Upper lobe of right lung (tissue), 1 donor: ENCODE data around the gene IMMP2L. TPM values are rescaled to one million over a fixed set of nuclear protein-coding genes. Genes with fewer than 3 reads are reported as not detected.
"Not testable (repeated sequence)": the region's sequence is repeated elsewhere in the genome, so short reads cannot be mapped to it uniquely, and the experiment has no call there.

Experiments
- ATAC-seq: fragments of 200-7000 bp; cut with Tn5 transposase; one replicate; pipeline ENCODE4 v1.9.1; 2020; ENCODE audit warnings: mild to moderate bottlenecking, moderate library complexity
- DNase-seq: peaks from one replicate; pipeline ENCODE4 v3.0.0-alpha.2; 2020
- H3K27ac ChIP-seq: fragments of 200-600 bp; one replicate; pipeline ENCODE4 v1.8.0; 2022
- H3K27me3 ChIP-seq: fragments of 200-600 bp; one replicate; pipeline ENCODE4 v1.8.0; 2022; ENCODE audit warnings: mild to moderate bottlenecking
- H3K36me3 ChIP-seq: fragments of 200-600 bp; one replicate; pipeline ENCODE4 v1.8.0; 2022
- H3K4me1 ChIP-seq: fragments of 200-600 bp; one replicate; pipeline ENCODE4 v1.8.0; 2022
- H3K4me3 ChIP-seq: fragments of 200-600 bp; one replicate; pipeline ENCODE4 v1.8.0; 2022; ENCODE audit warnings: mild to moderate bottlenecking
- H3K9me3 ChIP-seq: fragments of 200-600 bp; one replicate; pipeline ENCODE4 v1.8.0; 2022
- CTCF ChIP-seq: fragments of 200-600 bp; IDR thresholded peaks from one replicate; pipeline ENCODE4 v1.8.0; 2022; ENCODE audit warnings: antibody characterized with exemption
- intact Hi-C: fragments of 100-400 bp; cut with DNase I; formaldehyde crosslinking; loops from one replicate; pipeline ENCODE4 v1.11.0; 2022
- total RNA-seq: library from RNA; stranded (reverse); fragmentation: NEBNext Ultra II Directional; extraction: Animal tissue kit (Norgen Biotek cat#: 25700); gene quantifications from one replicate; pipeline ENCODE4 v1.2.1, GENCODE V29; 2021
- donor health status: DM: no; HTN: yes; CAD: no; lungs with severe emphysema.

The IMMP2L gene
- total RNA-seq, 1 donor from 2014 or later: 22.0 TPM

- ATAC-seq (no peak), DNase-seq (no peak)
- H3K36me3 ChIP-seq: no peaks in the 10 kb centered on the region
- H3K9me3 ChIP-seq: no peaks in the 10 kb centered on the region
- no peaks in the 10 kb centered on the region for H3K27me3 ChIP-seq
- TF ChIP-seq CTCF: no peak
- intact Hi-C loops: no loop called here
- no peak overlapping the region for H3K4me3 ChIP-seq
- peaks cover 8% of the 10 kb centered on the region for H3K4me1 ChIP-seq
- H3K27ac ChIP-seq: no peak overlapping the region
These were observed 300.8 kb downstream of the IMMP2L start for GRCh38 chr7:111261496-111261895.

- no peaks in the 10 kb centered on the region for H3K27me3 ChIP-seq
- H3K4me1 ChIP-seq: no peaks in the 10 kb centered on the region
- TF ChIP-seq CTCF: no peak
- H3K27ac ChIP-seq: no peak overlapping the region
- intact Hi-C loops: no loop called here
- no peak overlapping the region for H3K4me3 ChIP-seq
- DNase-seq: no peak
- H3K9me3 ChIP-seq: no peaks in the 10 kb centered on the region
- H3K36me3 ChIP-seq: no peaks in the 10 kb centered on the region
- ATAC-seq: no peak
These were observed 302.3 kb downstream of the IMMP2L start for GRCh38 chr7:111259991-111260390.

GRCh38 chr7:111256391-111256790, 305.9 kb downstream of the IMMP2L start:
- ATAC-seq: no peak
- no peaks in the 10 kb centered on the region for H3K4me1 ChIP-seq
- no peaks in the 10 kb centered on the region for H3K27me3 ChIP-seq
- no peak for DNase-seq
- no peaks in the 10 kb centered on the region for H3K9me3 ChIP-seq
- no peaks in the 10 kb centered on the region for H3K36me3 ChIP-seq
- H3K27ac ChIP-seq: no peak overlapping the region
- TF ChIP-seq CTCF: no peak
- no peak overlapping the region for H3K4me3 ChIP-seq
- intact Hi-C loops: no loop called here

- Histone ChIP-seq H3K9me3 (no peaks in the 10 kb centered on the region), H3K4me3 (no peak overlapping the region), H3K27me3 (no peaks in the 10 kb centered on the region), H3K36me3 (no peaks in the 10 kb centered on the region), H3K27ac (no peak overlapping the region), H3K4me1 (no peaks in the 10 kb centered on the region)
- intact Hi-C loops: no loop called here
- DNase-seq (no peak), ATAC-seq (no peak)
- no peak for TF ChIP-seq CTCF
These were observed 306.7 kb downstream of the IMMP2L start for GRCh38 chr7:111255576-111255975.

GRCh38 chr7:111251365-111251764, 310.9 kb downstream of the IMMP2L start:
- not testable (repeated sequence) for H3K27ac ChIP-seq, ATAC-seq, H3K27me3 ChIP-seq

GRCh38 chr7:111249807-111250206, 312.5 kb downstream of the IMMP2L start:
- ATAC-seq, DNase-seq, H3K36me3 ChIP-seq, H3K4me1 ChIP-seq, H3K4me3 ChIP-seq, H3K9me3 ChIP-seq, H3K27ac ChIP-seq, H3K27me3 ChIP-seq, intact Hi-C loops: not testable (repeated sequence)

More at GRCh38 chr7:111251365-111251764, 310.9 kb downstream of the IMMP2L start:
- H3K4me3 ChIP-seq, intact Hi-C loops, H3K4me1 ChIP-seq, H3K9me3 ChIP-seq, DNase-seq, H3K36me3 ChIP-seq: not testable (repeated sequence)

- Histone ChIP-seq H3K4me3 (no peak overlapping the region), H3K4me1 (no peaks in the 10 kb centered on the region), H3K27ac (no peak overlapping the region), H3K27me3 (no peaks in the 10 kb centered on the region), H3K36me3 (no peaks in the 10 kb centered on the region), H3K9me3 (no peaks in the 10 kb centered on the region)
- no peak for ATAC-seq
- no peak for TF ChIP-seq CTCF
- no peak for DNase-seq
- intact Hi-C loops: no loop called here
These were observed 320.0 kb downstream of the IMMP2L start for GRCh38 chr7:111242141-111242755.
